VCaP (cell line): ENCODE results near the gene ZNF277.

Source experiments
- H3K27ac ChIP-seq: fragments of 450-650 bp; 2 replicates; pipeline ENCODE4 v1.5.1; 2017
- CTCF ChIP-seq: fragments of 450-650 bp; conservative IDR thresholded peaks from 2 replicates; pipeline ENCODE4 v1.5.1; 2017; ENCODE audit warnings: mild to moderate bottlenecking, moderate library complexity

Gene ZNF277

GRCh38 chr7:112213735-112214134 is 7.2 kb downstream of the ZNF277 start:
- no peak for TF ChIP-seq CTCF
- H3K27ac ChIP-seq = no peak overlapping the region

- no peak overlapping the region for H3K27ac ChIP-seq
- no peak for TF ChIP-seq CTCF
Observed at GRCh38 chr7:112214268-112214667, 7.8 kb downstream of the ZNF277 start.

- no peak overlapping the region for H3K27ac ChIP-seq
- TF ChIP-seq CTCF = no peak
Observed at GRCh38 chr7:112214883-112215282, 8.4 kb downstream of the ZNF277 start.

- H3K27ac ChIP-seq = no peak overlapping the region
- TF ChIP-seq CTCF = no peak
Observed at GRCh38 chr7:112215787-112216186, 9.3 kb downstream of the ZNF277 start.

- no peak for TF ChIP-seq CTCF
Observed at GRCh38 chr7:112220877-112221434, 14.5 kb downstream of the ZNF277 start.

GRCh38 chr7:112223310-112223709 is 16.8 kb downstream of the ZNF277 start:
- TF ChIP-seq CTCF = no peak

More at GRCh38 chr7:112220877-112221434, 14.5 kb downstream of the ZNF277 start:
- no peak overlapping the region for H3K27ac ChIP-seq

GRCh38 chr7:112224186-112224585 is 17.7 kb downstream of the ZNF277 start:
- TF ChIP-seq CTCF = no peak
- H3K27ac ChIP-seq = no peak overlapping the region

More at GRCh38 chr7:112223310-112223709, 16.8 kb downstream of the ZNF277 start:
- H3K27ac ChIP-seq = no peak overlapping the region
